ENCODE data around the gene TSPAN3. TPM values are rescaled to one million over a fixed set of nuclear protein-coding genes. Genes with fewer than 3 reads are reported as not detected.

TSPAN3 gene
- total RNA-seq, 1 donor from 2014 or later = 352 TPM

DNA sequence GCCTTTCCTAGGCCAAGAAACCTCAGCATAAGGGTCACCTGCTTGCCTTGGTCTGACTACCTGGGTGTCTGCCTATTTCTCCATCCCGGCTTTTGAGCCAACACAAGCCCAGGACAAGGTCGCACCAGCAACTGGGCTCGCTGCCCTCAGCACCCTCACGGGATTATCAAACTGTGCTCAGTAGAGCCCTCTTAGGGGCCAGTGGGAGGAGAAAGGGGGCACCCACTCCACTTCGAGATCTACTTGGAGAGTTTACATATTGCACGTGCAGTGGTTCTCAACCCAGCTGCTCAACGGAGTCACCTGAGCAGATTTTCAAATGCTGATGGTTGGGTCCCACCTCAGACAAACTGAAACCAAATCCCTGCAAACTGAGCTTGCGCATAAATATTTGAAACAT lies 31.1 kb downstream of the TSPAN3 start:
- H3K4me3 Mint-ChIP-seq (ENCODE audit: low read depth) = no peak overlapping the region
- H3K4me1 Mint-ChIP-seq (ENCODE audit: low read depth) = no peaks in the 10 kb centered on the region
- peaks cover 21% of the 10 kb centered on the region for H3K36me3 Mint-ChIP-seq (ENCODE audit: insufficient read depth)
- no peak overlapping the region for H3K27ac Mint-ChIP-seq
- DNase-seq (ENCODE audit: low spot score, unreplicated experiment) = no peak
- TF ChIP-seq CTCF (IDR thresholded peaks at IDR 0.05; ENCODE audit: unreplicated experiment) = no peak
- H3K27me3 Mint-ChIP-seq = no peaks in the 10 kb centered on the region
- no peaks in the 10 kb centered on the region for H3K9me3 Mint-ChIP-seq (ENCODE audit: low read depth)

- Mint-ChIP-seq H3K4me3 (ENCODE audit: low read depth) (no peak overlapping the region), H3K9me3 (ENCODE audit: low read depth) (no peaks in the 10 kb centered on the region), H3K4me1 (ENCODE audit: low read depth) (no peaks in the 10 kb centered on the region), H3K27me3 (no peaks in the 10 kb centered on the region), H3K36me3 (ENCODE audit: insufficient read depth) (peaks cover 21% of the 10 kb centered on the region), H3K27ac (no peak overlapping the region)
- TF ChIP-seq CTCF (IDR thresholded peaks at IDR 0.05; ENCODE audit: unreplicated experiment) = no peak
- DNase-seq (ENCODE audit: low spot score, unreplicated experiment) = no peak
Observed at GRCh38 chr15:77039217-77039533, 31.7 kb downstream of the TSPAN3 start.

DNA sequence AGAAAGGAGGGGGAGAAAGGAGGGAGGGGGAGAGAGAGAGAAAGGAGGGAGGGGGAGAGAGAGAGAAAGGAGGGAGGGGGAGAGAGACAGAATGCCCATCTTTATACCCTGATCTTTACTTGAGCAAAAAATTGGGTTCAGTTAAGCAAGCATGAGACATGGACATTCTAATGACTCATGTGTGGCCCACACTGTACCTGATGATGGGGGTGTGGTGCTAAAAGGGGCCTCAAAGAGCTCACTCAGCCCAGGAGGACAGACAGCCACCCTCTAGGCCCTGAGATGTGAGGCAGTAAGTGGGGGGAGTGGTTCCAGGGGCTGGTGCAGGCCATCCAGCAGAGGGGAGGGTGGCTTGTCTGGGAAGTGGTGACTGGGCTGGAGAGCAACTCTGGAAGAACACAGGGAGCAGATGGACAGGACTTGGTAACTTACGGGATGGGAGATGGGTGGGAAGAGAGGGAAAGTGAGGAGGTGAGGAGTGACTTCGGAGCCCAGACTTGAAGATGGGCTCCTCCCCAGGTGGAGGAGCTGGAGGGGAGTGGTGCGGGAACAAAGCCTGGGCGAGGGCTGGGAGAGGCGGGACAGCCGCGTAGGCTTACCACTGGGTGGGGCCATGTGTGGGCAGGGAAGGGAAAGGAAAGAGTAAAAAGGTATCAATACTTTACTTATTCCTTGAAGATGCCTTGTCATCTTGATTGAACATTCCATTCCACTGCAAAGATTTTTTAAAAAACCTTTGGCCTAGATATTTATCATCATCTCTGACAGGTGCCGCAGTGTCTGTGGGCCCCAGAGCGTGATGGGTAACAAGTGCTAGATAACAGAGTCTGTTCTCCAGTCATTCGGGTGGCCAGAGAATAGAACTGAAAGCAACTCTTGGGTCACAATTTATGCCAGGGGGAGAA lies 32.3 kb downstream of the TSPAN3 start:
- no peaks in the 10 kb centered on the region for H3K9me3 Mint-ChIP-seq (ENCODE audit: low read depth)
- H3K4me3 Mint-ChIP-seq (ENCODE audit: low read depth) = no peak overlapping the region
- H3K27me3 Mint-ChIP-seq = no peaks in the 10 kb centered on the region
- no peak for TF ChIP-seq CTCF (IDR thresholded peaks at IDR 0.05; ENCODE audit: unreplicated experiment)
- DNase-seq (ENCODE audit: low spot score, unreplicated experiment) = no peak
- peaks cover 19% of the 10 kb centered on the region for H3K36me3 Mint-ChIP-seq (ENCODE audit: insufficient read depth)
- H3K4me1 Mint-ChIP-seq (ENCODE audit: low read depth) = peaks cover 2% of the 10 kb centered on the region
- H3K27ac Mint-ChIP-seq = no peak overlapping the region

DNA sequence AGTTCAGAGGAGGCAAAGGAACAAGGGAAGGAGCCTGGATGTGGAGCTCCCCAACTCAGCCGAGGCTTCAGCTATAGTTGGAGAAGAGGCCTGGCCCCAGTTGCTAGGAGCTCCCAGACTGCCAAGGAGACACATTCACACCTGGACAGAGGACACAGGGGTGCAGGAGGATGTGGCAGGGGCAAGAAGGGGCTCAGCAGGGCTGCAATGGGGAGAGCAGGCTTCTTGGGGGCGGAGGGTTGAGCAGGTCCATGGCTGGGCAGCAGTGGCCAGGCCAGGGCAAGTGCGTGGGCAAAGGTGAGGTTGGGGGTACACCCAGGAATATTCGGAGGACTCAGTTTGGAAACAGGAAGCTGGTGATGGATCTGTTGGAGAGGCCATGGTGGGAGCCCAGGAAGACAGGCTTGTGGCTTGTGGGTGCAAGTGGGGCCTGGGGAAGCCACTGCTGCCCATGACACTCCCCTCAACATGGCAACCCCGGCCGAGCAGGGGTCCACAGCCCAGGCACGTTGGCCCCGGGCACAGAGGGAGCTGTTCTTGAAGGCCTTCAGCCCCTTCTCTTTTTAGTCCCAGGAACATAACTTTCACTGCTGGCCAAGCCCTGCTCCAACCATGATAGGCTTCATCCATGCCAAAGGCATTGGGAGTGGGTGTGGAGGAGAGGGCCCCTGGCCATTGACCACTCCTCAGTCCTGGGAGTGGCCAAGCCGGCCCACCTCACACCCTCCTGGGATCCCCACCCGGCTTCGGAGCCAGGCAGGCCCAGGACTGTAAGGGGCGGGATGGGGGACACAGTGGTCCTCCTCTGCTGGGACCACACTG lies 33.3 kb downstream of the TSPAN3 start:
- no peaks in the 10 kb centered on the region for H3K27me3 Mint-ChIP-seq
- H3K4me1 Mint-ChIP-seq (ENCODE audit: low read depth) = peaks cover 2% of the 10 kb centered on the region
- TF ChIP-seq CTCF (IDR thresholded peaks at IDR 0.05; ENCODE audit: unreplicated experiment) = no peak
- no peak overlapping the region for H3K4me3 Mint-ChIP-seq (ENCODE audit: low read depth)
- no peaks in the 10 kb centered on the region for H3K9me3 Mint-ChIP-seq (ENCODE audit: low read depth)
- no peak for DNase-seq (ENCODE audit: low spot score, unreplicated experiment)
- H3K27ac Mint-ChIP-seq = peak overlapping the region; percentile 91
- peaks cover 14% of the 10 kb centered on the region for H3K36me3 Mint-ChIP-seq (ENCODE audit: insufficient read depth)

- TF ChIP-seq CTCF (IDR thresholded peaks at IDR 0.05; ENCODE audit: unreplicated experiment) = no peak
- Mint-ChIP-seq H3K36me3 (ENCODE audit: insufficient read depth) (peaks cover 9% of the 10 kb centered on the region), H3K9me3 (ENCODE audit: low read depth) (no peaks in the 10 kb centered on the region), H3K4me1 (ENCODE audit: low read depth) (peaks cover 2% of the 10 kb centered on the region), H3K4me3 (ENCODE audit: low read depth) (no peak overlapping the region), H3K27ac (peak overlapping the region; percentile 91), H3K27me3 (no peaks in the 10 kb centered on the region)
- no peak for DNase-seq (ENCODE audit: low spot score, unreplicated experiment)
Observed at GRCh38 chr15:77036537-77037387, 34.1 kb downstream of the TSPAN3 start.
